Measurements from ENCODE around the gene ZBTB5.
"Not testable (repeated sequence)": the region's sequence is repeated elsewhere in the genome, so short reads cannot be mapped to it uniquely, and the experiment has no call there.

ZBTB5 gene

GRCh38 chr9:37465249-37466036 lies at the start of gene ZBTB5:
TSS of gene ZBTB5 (minus strand) at chr9:37465450. CDS start at chr9:37442551, 22,899 bp downstream.
- FAIRE-seq = peak; percentile 96

- no peak for FAIRE-seq
Observed at GRCh38 chr9:37514999-37515398, 49.7 kb upstream of the ZBTB5 start.

- FAIRE-seq = not testable (repeated sequence)
Observed at GRCh38 chr9:37514415-37514814, 49.2 kb upstream of the ZBTB5 start.

- FAIRE-seq = no peak
Observed at GRCh38 chr9:37512437-37512836, 47.2 kb upstream of the ZBTB5 start.

- no peak for FAIRE-seq
Observed at GRCh38 chr9:37511016-37512010, 46.1 kb upstream of the ZBTB5 start.

GRCh38 chr9:37510053-37510452 lies 44.8 kb upstream of the ZBTB5 start:
- not testable (repeated sequence) for FAIRE-seq

- FAIRE-seq = no peak
Observed at GRCh38 chr9:37509536-37509935, 44.3 kb upstream of the ZBTB5 start.

GRCh38 chr9:37508834-37509206 lies 43.6 kb upstream of the ZBTB5 start:
- no peak for FAIRE-seq

GRCh38 chr9:37508135-37508833 lies 43.0 kb upstream of the ZBTB5 start:
- FAIRE-seq = no peak

- no peak for FAIRE-seq
Observed at GRCh38 chr9:37507566-37508134, 42.4 kb upstream of the ZBTB5 start.

GRCh38 chr9:37504605-37505004 lies 39.4 kb upstream of the ZBTB5 start:
- FAIRE-seq = no peak

- FAIRE-seq = no peak
Observed at GRCh38 chr9:37503736-37504135, 38.5 kb upstream of the ZBTB5 start.

- FAIRE-seq = no peak
Observed at GRCh38 chr9:37501957-37502596, 36.8 kb upstream of the ZBTB5 start.

GRCh38 chr9:37499297-37499696 lies 34.0 kb upstream of the ZBTB5 start:
- no peak for FAIRE-seq

- FAIRE-seq = no peak
Observed at GRCh38 chr9:37498457-37498856, 33.2 kb upstream of the ZBTB5 start.

GRCh38 chr9:37497320-37497719 lies 32.1 kb upstream of the ZBTB5 start:
- no peak for FAIRE-seq

- FAIRE-seq = no peak
Observed at GRCh38 chr9:37496020-37496419, 30.8 kb upstream of the ZBTB5 start.

GRCh38 chr9:37495571-37495970 lies 30.3 kb upstream of the ZBTB5 start:
- FAIRE-seq = no peak

GRCh38 chr9:37491939-37492338 lies 26.7 kb upstream of the ZBTB5 start:
- FAIRE-seq = no peak

- FAIRE-seq = no peak
Observed at GRCh38 chr9:37486616-37487548, 21.6 kb upstream of the ZBTB5 start.

GRCh38 chr9:37486256-37486615 lies 21.0 kb upstream of the ZBTB5 start:
- no peak for FAIRE-seq

Measured in islet of Langerhans (tissue), 1 donor.